Ovary (tissue), 3 donors: ENCODE measurements around the gene DPEP2.

Experiments used
- CTCF ChIP-seq, 3 donors: fragments of 450-650 bp in 2 of 3; fragments of 200-600 bp in 1 of 3; IDR thresholded peaks; one replicate each; pipeline versions ENCODE4 v1.5.1 to v1.8.0; 2016 to 2022; ENCODE audit warnings: antibody characterized with exemption in 3 of 3, mild to moderate bottlenecking in 1 of 3
- POLR2A ChIP-seq: fragments of 450-650 bp; IDR thresholded peaks from one replicate; pipeline ENCODE4 v1.6.1; 2017; ENCODE audit warnings: antibody characterized with exemption, mild to moderate bottlenecking, moderate library complexity
- donor health status: DM: no; HTN: no; CAD: no.

- TF ChIP-seq CTCF (IDR thresholded peaks at IDR 0.05) (no peak), POLR2A (no peak)
These were observed 53.8 kb downstream of the DPEP2 start for GRCh38 chr16:67945392-67945933.
